Ishikawa (cell line): ENCODE measurements around the gene C2orf81.

Source experiments
- CEBPB ChIP-seq: IDR thresholded peaks from 2 replicates; pipeline ENCODE4 v1.6.1; 2012
- EP300 ChIP-seq: IDR thresholded peaks from 2 replicates; pipeline ENCODE4 v1.6.1; 2012; ENCODE audit warnings: borderline replicate concordance
- FOXM1 ChIP-seq: IDR thresholded peaks from 2 replicates; pipeline ENCODE4 v1.6.1; 2012; ENCODE audit warnings: low read depth, borderline replicate concordance
- RAD21 ChIP-seq: IDR thresholded peaks from 2 replicates; pipeline ENCODE4 v1.6.1; 2012; ENCODE audit warnings: low read depth
- TAF1 ChIP-seq: IDR thresholded peaks from 2 replicates; pipeline ENCODE4 v1.6.1; 2012; ENCODE audit warnings: low read depth, mild to moderate bottlenecking
- TCF12 ChIP-seq: IDR thresholded peaks from 2 replicates; pipeline ENCODE4 v1.6.1; 2012; ENCODE audit warnings: low read depth
- TEAD4 ChIP-seq: IDR thresholded peaks from 2 replicates; pipeline ENCODE4 v1.6.1; 2012
- YY1 ChIP-seq: IDR thresholded peaks from 2 replicates; pipeline ENCODE4 v1.6.1; 2012; ENCODE audit warnings: low read depth
- TF ChIP-seq, protein P1 (sequence below): IDR thresholded peaks from 2 replicates; pipeline ENCODE4 v1.6.1; 2012
- TF ChIP-seq, protein P2 (sequence below): IDR thresholded peaks from 2 replicates; pipeline ENCODE4 v1.6.1; 2012; ENCODE audit warnings: low read depth, mild to moderate bottlenecking

DNA sequence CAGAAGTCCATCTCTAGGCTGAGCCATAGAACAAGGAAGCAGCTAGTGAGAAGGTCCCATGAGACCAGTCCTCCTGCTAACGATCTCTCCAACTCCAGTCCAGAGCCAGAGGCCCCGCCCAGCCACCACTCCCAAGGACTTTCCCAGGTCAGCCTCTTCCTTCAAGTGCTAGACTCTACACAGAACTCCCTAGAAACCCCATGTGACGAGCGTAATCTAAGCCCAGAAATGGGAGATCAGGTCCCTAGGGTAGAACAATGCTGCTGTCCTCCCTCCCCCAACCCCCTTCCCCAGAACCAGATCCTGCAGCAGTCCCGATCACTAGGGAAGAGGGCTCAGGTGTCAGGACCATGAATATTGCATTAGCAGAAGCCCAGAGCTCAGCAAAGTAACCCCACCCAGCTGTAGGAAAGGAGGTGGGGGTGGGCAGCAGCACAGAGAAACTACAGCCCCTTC, 48.2 kb downstream of the C2orf81 start:
- TF ChIP-seq TAF1: no peak
- TF ChIP-seq CEBPB: no peak
- TF ChIP-seq, protein P1, sequence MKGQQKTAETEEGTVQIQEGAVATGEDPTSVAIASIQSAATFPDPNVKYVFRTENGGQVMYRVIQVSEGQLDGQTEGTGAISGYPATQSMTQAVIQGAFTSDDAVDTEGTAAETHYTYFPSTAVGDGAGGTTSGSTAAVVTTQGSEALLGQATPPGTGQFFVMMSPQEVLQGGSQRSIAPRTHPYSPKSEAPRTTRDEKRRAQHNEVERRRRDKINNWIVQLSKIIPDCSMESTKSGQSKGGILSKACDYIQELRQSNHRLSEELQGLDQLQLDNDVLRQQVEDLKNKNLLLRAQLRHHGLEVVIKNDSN: no peak
- TF ChIP-seq TEAD4: no peak
- TF ChIP-seq FOXM1: no peak
- TF ChIP-seq TCF12: no peak
- TF ChIP-seq RAD21: no peak
- no peak for TF ChIP-seq EP300
- TF ChIP-seq, protein P2, sequence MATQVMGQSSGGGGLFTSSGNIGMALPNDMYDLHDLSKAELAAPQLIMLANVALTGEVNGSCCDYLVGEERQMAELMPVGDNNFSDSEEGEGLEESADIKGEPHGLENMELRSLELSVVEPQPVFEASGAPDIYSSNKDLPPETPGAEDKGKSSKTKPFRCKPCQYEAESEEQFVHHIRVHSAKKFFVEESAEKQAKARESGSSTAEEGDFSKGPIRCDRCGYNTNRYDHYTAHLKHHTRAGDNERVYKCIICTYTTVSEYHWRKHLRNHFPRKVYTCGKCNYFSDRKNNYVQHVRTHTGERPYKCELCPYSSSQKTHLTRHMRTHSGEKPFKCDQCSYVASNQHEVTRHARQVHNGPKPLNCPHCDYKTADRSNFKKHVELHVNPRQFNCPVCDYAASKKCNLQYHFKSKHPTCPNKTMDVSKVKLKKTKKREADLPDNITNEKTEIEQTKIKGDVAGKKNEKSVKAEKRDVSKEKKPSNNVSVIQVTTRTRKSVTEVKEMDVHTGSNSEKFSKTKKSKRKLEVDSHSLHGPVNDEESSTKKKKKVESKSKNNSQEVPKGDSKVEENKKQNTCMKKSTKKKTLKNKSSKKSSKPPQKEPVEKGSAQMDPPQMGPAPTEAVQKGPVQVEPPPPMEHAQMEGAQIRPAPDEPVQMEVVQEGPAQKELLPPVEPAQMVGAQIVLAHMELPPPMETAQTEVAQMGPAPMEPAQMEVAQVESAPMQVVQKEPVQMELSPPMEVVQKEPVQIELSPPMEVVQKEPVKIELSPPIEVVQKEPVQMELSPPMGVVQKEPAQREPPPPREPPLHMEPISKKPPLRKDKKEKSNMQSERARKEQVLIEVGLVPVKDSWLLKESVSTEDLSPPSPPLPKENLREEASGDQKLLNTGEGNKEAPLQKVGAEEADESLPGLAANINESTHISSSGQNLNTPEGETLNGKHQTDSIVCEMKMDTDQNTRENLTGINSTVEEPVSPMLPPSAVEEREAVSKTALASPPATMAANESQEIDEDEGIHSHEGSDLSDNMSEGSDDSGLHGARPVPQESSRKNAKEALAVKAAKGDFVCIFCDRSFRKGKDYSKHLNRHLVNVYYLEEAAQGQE: no peak
- TF ChIP-seq YY1: no peak
